A549 (cell line): ENCODE measurements around the gene LDLRAD4. TPM values are rescaled to one million over a fixed set of nuclear protein-coding genes. Genes with fewer than 3 reads are reported as not detected.

Source experiments
- ATAC-seq, 2 experiments: fragments of 200-7000 bp in 1 of 2; fragments of >200 bp in 1 of 2; cut with Nextera tagmentation in 1 of 2; cut with Tn5 transposase in 1 of 2; 3 replicates each; pipeline versions ENCODE4 v1.8.0 to v1.9.1; 2018 to 2020; ENCODE audit warnings: mild to moderate bottlenecking in 1 of 2, moderate library complexity in 1 of 2
- CTCF ChIA-PET: fragments of 300-600 bp; sonication (Branson Sonifier 250); formaldehyde crosslinking; extraction: SDS; loops from one replicate; lab custom pipeline; 2021; ENCODE audit warnings: antibody characterized with exemption, inconsistent platforms; lab: Yijun Ruan, JAX
- POLR2A ChIA-PET: fragments of 350-600 bp; formaldehyde crosslinking; extraction: SDS; loops from one replicate; lab custom pipeline; 2021; ENCODE audit warnings: antibody characterized with exemption, inconsistent platforms; lab: Yijun Ruan, JAX
- DNase-seq, 2 experiments: peaks; one replicate each; pipeline versions ENCODE4 v3.0.0 to v3.0.0-alpha.2; 2011 to 2016; ENCODE audit warnings: low read depth in 1 of 2, low spot score in 1 of 2
- FAIRE-seq: peaks from 2 replicates; lab custom pipeline; 2011; peaks lifted over from hg19 to GRCh38; lab: Jason Lieb, UNC
- H3K27ac ChIP-seq, 2 experiments: fragments of >200 bp; sonication (Bioruptor Twin); formaldehyde crosslinking; 3 replicates each; pipeline ENCODE4 v1.5.1; 2016 to 2017
- H3K4me1 ChIP-seq: fragments of >200 bp; sonication (Bioruptor Twin); formaldehyde crosslinking; 3 replicates; pipeline ENCODE4 v1.6.1; 2016
- H3K4me2 ChIP-seq: fragments of >200 bp; sonication (Bioruptor Twin); formaldehyde crosslinking; 3 replicates; pipeline ENCODE4 v1.6.1; 2016
- H3K4me3 ChIP-seq: fragments of >200 bp; sonication (Bioruptor Twin); formaldehyde crosslinking; 3 replicates; pipeline ENCODE4 v1.5.1; 2016
- H3K9me3 ChIP-seq: fragments of >200 bp; sonication (Bioruptor Twin); formaldehyde crosslinking; 3 replicates; pipeline ENCODE4 v1.6.1; 2016
- CHD2 ChIP-seq: fragments of 150-350 bp; IDR thresholded peaks from 2 replicates; pipeline ENCODE4 v1.6.1; 2014; ENCODE audit warnings: low read length; ENCODE audit not compliant: partially characterized antibody
- E2F6 ChIP-seq: IDR thresholded peaks from 2 replicates; pipeline ENCODE4 v1.6.1; 2012; ENCODE audit warnings: low read depth, borderline replicate concordance
- EHMT2 ChIP-seq: fragments of 200-600 bp; sonication (generic); IDR thresholded peaks from 2 replicates; pipeline ENCODE4 v1.6.1; 2016; ENCODE audit warnings: antibody characterized with exemption, low read depth, mild to moderate bottlenecking, moderate library complexity
- ELK1 ChIP-seq: fragments of 150-350 bp; IDR thresholded peaks from 2 replicates; pipeline ENCODE4 v1.6.1; 2014; ENCODE audit warnings: low read depth, mild to moderate bottlenecking, low read length
- EP300 ChIP-seq, 2 experiments: fragments of >200 bp; sonication (Bioruptor Twin); formaldehyde crosslinking; IDR thresholded peaks; 2 replicates in 1 of 2; 3 replicates in 1 of 2; pipeline ENCODE4 v1.6.1; 2016 to 2017
- ESRRA ChIP-seq: fragments of 150-350 bp; IDR thresholded peaks from 2 replicates; pipeline ENCODE4 v1.6.1; 2014; ENCODE audit warnings: mild to moderate bottlenecking, low read length, borderline replicate concordance
- FOSB ChIP-seq: fragments of 250-450 bp; sonication (Bioruptor Pico); IDR thresholded peaks from 2 replicates; pipeline ENCODE4 v1.5.0; 2020; ENCODE audit warnings: mild to moderate bottlenecking, moderate library complexity
- FOSL2 ChIP-seq, 2 experiments: fragments of 450-650 bp in 1 of 2; fragments of >200 bp in 1 of 2; sonication (Bioruptor Twin) in 1 of 2; formaldehyde crosslinking; IDR thresholded peaks; 2 replicates each; pipeline versions ENCODE4 v1.5.0 to v1.6.1; 2016 to 2020; ENCODE audit warnings: mild to moderate bottlenecking in 1 of 2, moderate library complexity in 1 of 2
- FOXS1 ChIP-seq: fragments of 250-450 bp; sonication (Bioruptor Pico); IDR thresholded peaks from 2 replicates; pipeline ENCODE4 v1.5.0; 2020; ENCODE audit warnings: mild to moderate bottlenecking, moderate library complexity
- HDAC2 ChIP-seq: fragments of 200-600 bp; sonication (generic); IDR thresholded peaks from 2 replicates; pipeline ENCODE4 v1.6.1; 2016
- HOXA7 ChIP-seq: fragments of 250-450 bp; sonication (Bioruptor Pico); IDR thresholded peaks from 2 replicates; pipeline ENCODE4 v1.5.0; 2020; ENCODE audit warnings: mild to moderate bottlenecking, moderate library complexity
- HOXB13 ChIP-seq: fragments of 250-450 bp; sonication (Bioruptor Pico); IDR thresholded peaks from 2 replicates; pipeline ENCODE4 v1.5.0; 2020; ENCODE audit warnings: low read depth, mild to moderate bottlenecking, moderate library complexity
- JUNB ChIP-seq: fragments of >200 bp; sonication (Bioruptor Twin); formaldehyde crosslinking; IDR thresholded peaks from 2 replicates; pipeline ENCODE4 v1.6.1; 2016
- MAFK ChIP-seq: fragments of 450-650 bp; IDR thresholded peaks from 2 replicates; pipeline ENCODE4 v1.6.1; 2014; ENCODE audit not compliant: partially characterized antibody
- MAZ ChIP-seq: fragments of 150-350 bp; IDR thresholded peaks from 2 replicates; pipeline ENCODE4 v1.6.1; 2014; ENCODE audit warnings: antibody characterized with exemption, low read depth, low read length, borderline replicate concordance
- MYC ChIP-seq: IDR thresholded peaks from 2 replicates; pipeline ENCODE4 v1.6.1; 2012; ENCODE audit warnings: mild to moderate bottlenecking, inconsistent platforms, low read length, improper control_type of control experiment, borderline replicate concordance
- NFE2L2 ChIP-seq: fragments of 150-350 bp; conservative IDR thresholded peaks from 2 replicates; pipeline ENCODE4 v1.6.1; 2014; ENCODE audit warnings: low read length
- POLR2A ChIP-seq: IDR thresholded peaks from 2 replicates; pipeline ENCODE4 v1.6.1; 2012; ENCODE audit warnings: mild to moderate bottlenecking, low read length
- RAD21 ChIP-seq, 2 experiments: fragments of >200 bp in 1 of 2; sonication (Bioruptor Twin) in 1 of 2; formaldehyde crosslinking in 1 of 2; IDR thresholded peaks in 1 of 2; conservative IDR thresholded peaks in 1 of 2; 2 replicates in 1 of 2; 3 replicates in 1 of 2; pipeline ENCODE4 v1.6.1; 2012 to 2018; ENCODE audit warnings: inconsistent platforms in 1 of 2
- RARB ChIP-seq: fragments of 250-450 bp; sonication (Bioruptor Pico); IDR thresholded peaks from 2 replicates; pipeline ENCODE4 v1.8.0; 2021; ENCODE audit warnings: mild to moderate bottlenecking, moderate library complexity
- RCOR1 ChIP-seq: fragments of 150-350 bp; IDR thresholded peaks from 2 replicates; pipeline ENCODE4 v1.6.1; 2014; ENCODE audit warnings: antibody characterized with exemption, low read length, low read depth
- RFX5 ChIP-seq: fragments of 450-650 bp; IDR thresholded peaks from 2 replicates; pipeline ENCODE4 v1.7.1; 2014; ENCODE audit warnings: antibody characterized with exemption, mild to moderate bottlenecking, moderate library complexity
- SMC3 ChIP-seq: fragments of >200 bp; sonication (Bioruptor Twin); formaldehyde crosslinking; IDR thresholded peaks from 3 replicates; pipeline ENCODE4 v1.6.1; 2018; ENCODE audit warnings: inconsistent platforms
- TFCP2L1 ChIP-seq: fragments of 250-450 bp; sonication (Bioruptor Pico); IDR thresholded peaks from 2 replicates; pipeline ENCODE4 v1.5.0; 2021; ENCODE audit warnings: mild to moderate bottlenecking
- TP53 ChIP-seq: fragments of 250-450 bp; sonication (Bioruptor Pico); IDR thresholded peaks from 2 replicates; pipeline ENCODE4 v1.5.0; 2021; ENCODE audit warnings: mild to moderate bottlenecking, moderate library complexity
- USF2 ChIP-seq: fragments of 450-650 bp; IDR thresholded peaks from 2 replicates; pipeline ENCODE4 v1.6.1; 2014; ENCODE audit warnings: antibody characterized with exemption
- ZC3H11A ChIP-seq: fragments of 450-650 bp; IDR thresholded peaks from 2 replicates; pipeline ENCODE4 v1.6.1; 2014; ENCODE audit warnings: antibody characterized with exemption, mild to moderate bottlenecking
- ZFP36 ChIP-seq: fragments of 450-650 bp; IDR thresholded peaks from 2 replicates; pipeline ENCODE4 v1.6.1; 2014; ENCODE audit warnings: borderline replicate concordance; ENCODE audit not compliant: partially characterized antibody
- ZSCAN20 ChIP-seq: fragments of 250-450 bp; sonication (Bioruptor Pico); IDR thresholded peaks from 2 replicates; pipeline ENCODE4 v1.8.0; 2022; ENCODE audit warnings: mild to moderate bottlenecking, moderate library complexity
- whole genome bisulfite sequencing: methylation state at CpG from one replicate; pipeline ENCODE4 v1.1.6; 2017; ENCODE audit errors: missing lambda C conversion rate; 5-methylcytosine and 5-hydroxymethylcytosine counted together
- polyA plus RNA-seq, 4 experiments: library from polyadenylated mRNA; depleted of rRNA in 3 of 4; stranded (reverse); fragments of >200 nt; fragmentation: RNase III in 1 of 4; extraction: RNeasy Plus Mini Kit Qiagen cat#74134 plus additional on column Dnase treatment in 1 of 4; gene quantifications; 2 replicates in 3 of 4; 3 replicates in 1 of 4; pipeline ENCODE4 v1.2.3, GENCODE V29; 2011 to 2017

LDLRAD4 gene
- polyA plus RNA-seq, 2 of the 4 experiments (the other 2 are of a cell fraction), result 5.2 to 7.6 TPM

- no peak for TF ChIP-seq E2F6
- no peak for TF ChIP-seq MAZ
- TF ChIP-seq HOXA7, result no peak
- TF ChIP-seq EP300 (IDR thresholded peaks at IDR 0.05), result no peak
- TF ChIP-seq NFE2L2, result no peak
- no peak for TF ChIP-seq RFX5
- TF ChIP-seq ESRRA, result no peak
- TF ChIP-seq ZFP36, result no peak
Observed at GRCh38 chr18:13380691-13381070, 162.1 kb downstream of the LDLRAD4 start (continued).

DNA sequence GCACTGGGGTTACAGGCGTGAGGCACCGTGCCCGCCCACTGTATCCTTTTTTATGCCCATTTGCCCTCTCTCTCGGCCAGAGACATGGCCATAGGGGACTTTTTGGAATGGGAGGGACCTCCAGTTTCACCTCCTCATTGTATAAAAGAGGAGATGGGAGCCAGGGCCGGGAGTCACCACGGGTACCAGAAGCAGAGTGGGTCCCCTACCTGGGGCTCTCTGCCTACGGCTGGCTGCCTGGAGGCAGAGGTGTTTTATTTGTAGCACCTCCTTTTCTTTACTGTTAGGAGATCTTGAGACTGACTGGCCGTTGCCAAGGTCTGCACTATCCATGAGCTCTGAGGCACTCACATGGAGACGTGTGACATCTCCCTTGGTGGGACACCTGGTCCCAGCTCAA is 162.8 kb downstream of the LDLRAD4 start:
- TF ChIP-seq FOSB (no peak), ZSCAN20 (CRISPR knock-in tag) (no peak), RAD21 (conservative IDR thresholded peaks at IDR 0.05 in 1 of 2, IDR thresholded peaks at IDR 0.05 in 1 of 2) (no peak)
- H3K9me3 ChIP-seq, result no peaks in the 10 kb centered on the region
- FAIRE-seq (no peak), DNase-seq (no peak), ATAC-seq (no peak)
- CTCF ChIA-PET, result no interaction called here
- 68% methylated on average over 8 of the region's 9 CpGs for WGBS
- POLR2A ChIA-PET, result no interaction called here
- H3K4me1 ChIP-seq, result no peaks in the 10 kb centered on the region
- H3K4me3 ChIP-seq, result no peak overlapping the region
- no peak overlapping the region for H3K4me2 ChIP-seq
- no peak overlapping the region for H3K27ac ChIP-seq

- ChIA-PET CTCF (no interaction called here), POLR2A (no interaction called here)
- DNase-seq (no peak), FAIRE-seq (no peak), ATAC-seq (no peak)
- H3K27ac ChIP-seq, result no peak overlapping the region
- TF ChIP-seq MAFK (no peak), SMC3 (no peak), CHD2 (no peak), ZC3H11A (no peak), RCOR1 (no peak), E2F6 (no peak), TP53 (no peak), EHMT2 (no peak), HOXB13 (CRISPR knock-in tag) (no peak)
- H3K9me3 ChIP-seq, result no peaks in the 10 kb centered on the region
- H3K4me2 ChIP-seq, result no peak overlapping the region
- no peaks in the 10 kb centered on the region for H3K4me1 ChIP-seq
- H3K4me3 ChIP-seq, result no peak overlapping the region
- WGBS, result 80% methylated on average over 14 of the region's 14 CpGs
Observed at GRCh38 chr18:13381944-13382365, 163.4 kb downstream of the LDLRAD4 start.

DNA sequence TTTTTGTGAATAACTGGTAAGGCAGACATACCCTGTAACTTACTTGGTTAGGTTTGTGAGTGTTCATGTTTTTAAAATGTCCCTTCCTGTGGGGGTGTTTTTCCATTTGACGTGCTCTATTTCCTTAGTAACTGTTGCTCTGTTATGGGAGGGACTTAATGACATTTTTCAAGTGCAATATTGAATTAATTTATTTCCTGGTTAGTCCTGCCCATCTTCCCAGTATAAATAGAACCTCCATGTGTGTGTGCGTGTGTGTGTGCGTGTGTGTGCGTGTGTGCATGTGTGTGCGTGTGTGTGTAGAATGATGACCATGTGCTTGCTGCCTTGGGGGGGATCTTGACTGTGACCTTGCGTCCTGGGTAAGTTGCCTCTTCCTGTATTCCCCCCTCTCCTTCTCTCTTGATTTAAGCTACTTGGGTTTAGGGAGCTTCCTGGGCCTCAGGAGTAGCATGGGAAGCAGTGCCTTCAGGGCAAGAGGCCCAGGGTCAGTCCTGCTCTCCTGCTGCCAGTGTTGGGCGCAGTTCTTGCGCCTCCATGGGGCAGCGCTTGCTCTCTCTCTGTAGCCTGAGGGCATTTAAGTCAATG is 163.9 kb downstream of the LDLRAD4 start:
- DNase-seq (peak in 1 of 2 experiments; percentile 4), ATAC-seq (no peak), FAIRE-seq (no peak)
- no peak overlapping the region for H3K4me2 ChIP-seq
- H3K9me3 ChIP-seq, result no peaks in the 10 kb centered on the region
- ChIA-PET CTCF (no interaction called here), POLR2A (no interaction called here)
- WGBS, result 88% methylated on average over 7 of the region's 9 CpGs
- no peaks in the 10 kb centered on the region for H3K4me1 ChIP-seq
- TF ChIP-seq CHD2 (no peak), FOSL2 (IDR thresholded peaks at IDR 0.05) (no peak), FOSL2 (CRISPR knock-in tag; IDR thresholded peaks at IDR 0.05) (no peak), NFE2L2 (no peak), TFCP2L1 (CRISPR knock-in tag) (no peak), FOSB (no peak), HDAC2 (no peak), ELK1 (no peak), MYC (no peak), RARB (CRISPR knock-in tag) (no peak), RFX5 (no peak), USF2 (no peak), MAZ (no peak), FOXS1 (CRISPR knock-in tag) (no peak), JUNB (no peak), POLR2A (no peak), E2F6 (no peak), HOXA7 (no peak)
- no peak overlapping the region for H3K4me3 ChIP-seq
- H3K27ac ChIP-seq, result no peak overlapping the region
